Urinary bladder (tissue), 4 donors: ENCODE data around the gene RCC1. TPM values are rescaled to one million over a fixed set of nuclear protein-coding genes. Genes with fewer than 3 reads are reported as not detected.
"Not testable (repeated sequence)": the region's sequence is repeated elsewhere in the genome, so short reads cannot be mapped to it uniquely, and the experiment has no call there.

ENCODE experiments used
- DNase-seq: peaks from one replicate; pipeline ENCODE4 v3.0.0-alpha.2; 2015; ENCODE audit errors: extremely low spot score
- H3K27ac ChIP-seq: one replicate; pipeline ENCODE4 v1.5.1; 2013; ENCODE audit warnings: low read depth, mild to moderate bottlenecking, moderate library complexity
- H3K36me3 ChIP-seq: one replicate; pipeline ENCODE4 v1.6.1; 2013; ENCODE audit warnings: mild to moderate bottlenecking, moderate library complexity; ENCODE audit not compliant: insufficient read depth
- H3K4me1 ChIP-seq: one replicate; pipeline ENCODE4 v1.6.1; 2013; ENCODE audit warnings: mild to moderate bottlenecking, moderate library complexity; ENCODE audit not compliant: insufficient read depth
- H3K4me3 ChIP-seq: one replicate; pipeline ENCODE4 v1.5.1; 2013; ENCODE audit warnings: low read depth, low read length
- WGBS: extraction: QIAGEN DNeasy Blood & Tissue Kit; methylation state at CpG from one replicate; pipeline ENCODE4 v1.1.7; 2013; 5-methylcytosine and 5-hydroxymethylcytosine counted together
- polyA plus RNA-seq: library from polyadenylated mRNA; stranded (reverse); fragments of 200-250 nt; gene quantifications from one replicate; pipeline ENCODE4 v1.2.3, GENCODE V29; 2013
- total RNA-seq: library from RNA; depleted of rRNA; stranded (reverse); fragments of >200 nt; gene quantifications from one replicate; pipeline ENCODE4 v1.2.3, GENCODE V29; 2014
- donor health status: healthy with polysubstance abuse.
- donor health status: healthy.

The RCC1 gene
- total and polyA plus RNA-seq, 2 donors: 17.2 to 20.4 TPM

- H3K4me1 ChIP-seq, DNase-seq, H3K4me3 ChIP-seq, H3K27ac ChIP-seq, H3K36me3 ChIP-seq: not testable (repeated sequence)
- WGBS: 84% methylated on average over 8 of the region's 8 CpGs
Observed at GRCh38 chr1:28541414-28542015, 35.7 kb downstream of the RCC1 start.

- no peaks in the 10 kb centered on the region for H3K4me1 ChIP-seq
- H3K4me3 ChIP-seq: no peak overlapping the region
- no peaks in the 10 kb centered on the region for H3K36me3 ChIP-seq
- no peak for DNase-seq
- 94% methylated on average over 4 of the region's 4 CpGs for WGBS
- H3K27ac ChIP-seq: no peak overlapping the region
Observed at GRCh38 chr1:28545246-28545628, 39.4 kb downstream of the RCC1 start.

- no peak overlapping the region for H3K27ac ChIP-seq
- 87% methylated on average over 3 of the region's 3 CpGs for WGBS
- DNase-seq: no peak
- H3K36me3 ChIP-seq: no peaks in the 10 kb centered on the region
- no peaks in the 10 kb centered on the region for H3K4me1 ChIP-seq
- no peak overlapping the region for H3K4me3 ChIP-seq
Observed at GRCh38 chr1:28548318-28548717, 42.5 kb downstream of the RCC1 start.

GRCh38 chr1:28551381-28551780 lies 45.5 kb downstream of the RCC1 start:
- Histone ChIP-seq H3K27ac (no peak overlapping the region), H3K36me3 (peaks cover 2% of the 10 kb centered on the region), H3K4me3 (no peak overlapping the region), H3K4me1 (no peaks in the 10 kb centered on the region)
- DNase-seq: no peak
- 91% methylated on average over 6 of the region's 6 CpGs for WGBS

GRCh38 chr1:28552758-28553663 lies 47.2 kb downstream of the RCC1 start, which contains the start of gene TRNAU1AP:
Gene TRNAU1AP (plus strand): TSS chr1:28553085. CDS start chr1:28553111, 26 bp downstream.
- WGBS: under 1% methylated on average over 63 of the region's 63 CpGs
- peak; percentile 90 for DNase-seq
- Histone ChIP-seq H3K4me3 (peak within 1 kb of the TSS; percentile 53), H3K36me3 (peaks cover 2% of the 10 kb centered on the region), H3K4me1 (no peaks in the 10 kb centered on the region), H3K27ac (peak within 1 kb of the TSS; percentile 75)

GRCh38 chr1:28560886-28561285 lies 55.0 kb downstream of the RCC1 start:
- WGBS: 92% methylated on average over 3 of the region's 3 CpGs
- Histone ChIP-seq H3K4me3 (no peak overlapping the region), H3K27ac (no peak overlapping the region), H3K36me3 (peaks cover 6% of the 10 kb centered on the region), H3K4me1 (no peaks in the 10 kb centered on the region)
- DNase-seq: no peak

GRCh38 chr1:28564310-28564709 lies 58.5 kb downstream of the RCC1 start:
- no peak overlapping the region for H3K4me3 ChIP-seq
- H3K27ac ChIP-seq: no peak overlapping the region
- no peaks in the 10 kb centered on the region for H3K4me1 ChIP-seq
- no peak for DNase-seq
- peaks cover 10% of the 10 kb centered on the region for H3K36me3 ChIP-seq

GRCh38 chr1:28565040-28565439 lies 59.2 kb downstream of the RCC1 start:
- Histone ChIP-seq H3K4me3 (no peak overlapping the region), H3K4me1 (no peaks in the 10 kb centered on the region), H3K36me3 (peaks cover 12% of the 10 kb centered on the region), H3K27ac (no peak overlapping the region)
- no peak for DNase-seq
- 97% methylated on average over 7 of the region's 7 CpGs for WGBS

GRCh38 chr1:28565726-28566125 lies 59.9 kb downstream of the RCC1 start:
- peaks cover 13% of the 10 kb centered on the region for H3K36me3 ChIP-seq
- DNase-seq: no peak
- H3K4me1 ChIP-seq: no peaks in the 10 kb centered on the region
- WGBS: over 99% methylated on average over 6 of the region's 6 CpGs
- H3K4me3 ChIP-seq: no peak overlapping the region
- H3K27ac ChIP-seq: no peak overlapping the region

GRCh38 chr1:28566931-28567330 lies 61.1 kb downstream of the RCC1 start:
- H3K36me3 ChIP-seq: peaks cover 10% of the 10 kb centered on the region
- WGBS: 89% methylated on average over 2 of the region's 2 CpGs

GRCh38 chr1:28571911-28572310 lies 66.1 kb downstream of the RCC1 start:
- DNase-seq: no peak
- peaks cover 10% of the 10 kb centered on the region for H3K36me3 ChIP-seq

More at GRCh38 chr1:28566931-28567330, 61.1 kb downstream of the RCC1 start:
- no peak for DNase-seq
- Histone ChIP-seq H3K4me3 (no peak overlapping the region), H3K27ac (no peak overlapping the region), H3K4me1 (no peaks in the 10 kb centered on the region)

GRCh38 chr1:28572891-28573290 lies 67.0 kb downstream of the RCC1 start:
- not testable (repeated sequence) for H3K4me1 ChIP-seq, DNase-seq, H3K27ac ChIP-seq, H3K4me3 ChIP-seq, H3K36me3 ChIP-seq
- 91% methylated on average over 12 of the region's 12 CpGs for WGBS

More at GRCh38 chr1:28571911-28572310, 66.1 kb downstream of the RCC1 start:
- WGBS: 92% methylated on average over 4 of the region's 4 CpGs
- H3K4me3 ChIP-seq: no peak overlapping the region
- H3K27ac ChIP-seq: no peak overlapping the region
- no peaks in the 10 kb centered on the region for H3K4me1 ChIP-seq

GRCh38 chr1:28573564-28573963 lies 67.7 kb downstream of the RCC1 start:
- Histone ChIP-seq H3K36me3 (peaks cover 10% of the 10 kb centered on the region), H3K4me1 (no peaks in the 10 kb centered on the region), H3K27ac (no peak overlapping the region), H3K4me3 (no peak overlapping the region)
- 98% methylated on average over 11 of the region's 11 CpGs for WGBS
- no peak for DNase-seq

- H3K4me1 ChIP-seq: no peaks in the 10 kb centered on the region
- no peak for DNase-seq
- H3K4me3 ChIP-seq: no peak overlapping the region
- H3K36me3 ChIP-seq: peaks cover 4% of the 10 kb centered on the region
- H3K27ac ChIP-seq: no peak overlapping the region
- 78% methylated on average over 1 of the region's 1 CpG for WGBS
Observed at GRCh38 chr1:28577052-28577678, 71.3 kb downstream of the RCC1 start.
